Activated gamma-delta T cell treated with anti-CD3 and anti-CD28 coated beads, Interleukin-2, amount 50 U/mL, for 16 hours (primary cell): Measurements from ENCODE around the gene PLEKHD1.

Experiments used
- DNase-seq: peaks from one replicate; pipeline ENCODE4 v3.0.0-alpha.2; 2020; ENCODE audit warnings: low read depth

Gene PLEKHD1

DNA sequence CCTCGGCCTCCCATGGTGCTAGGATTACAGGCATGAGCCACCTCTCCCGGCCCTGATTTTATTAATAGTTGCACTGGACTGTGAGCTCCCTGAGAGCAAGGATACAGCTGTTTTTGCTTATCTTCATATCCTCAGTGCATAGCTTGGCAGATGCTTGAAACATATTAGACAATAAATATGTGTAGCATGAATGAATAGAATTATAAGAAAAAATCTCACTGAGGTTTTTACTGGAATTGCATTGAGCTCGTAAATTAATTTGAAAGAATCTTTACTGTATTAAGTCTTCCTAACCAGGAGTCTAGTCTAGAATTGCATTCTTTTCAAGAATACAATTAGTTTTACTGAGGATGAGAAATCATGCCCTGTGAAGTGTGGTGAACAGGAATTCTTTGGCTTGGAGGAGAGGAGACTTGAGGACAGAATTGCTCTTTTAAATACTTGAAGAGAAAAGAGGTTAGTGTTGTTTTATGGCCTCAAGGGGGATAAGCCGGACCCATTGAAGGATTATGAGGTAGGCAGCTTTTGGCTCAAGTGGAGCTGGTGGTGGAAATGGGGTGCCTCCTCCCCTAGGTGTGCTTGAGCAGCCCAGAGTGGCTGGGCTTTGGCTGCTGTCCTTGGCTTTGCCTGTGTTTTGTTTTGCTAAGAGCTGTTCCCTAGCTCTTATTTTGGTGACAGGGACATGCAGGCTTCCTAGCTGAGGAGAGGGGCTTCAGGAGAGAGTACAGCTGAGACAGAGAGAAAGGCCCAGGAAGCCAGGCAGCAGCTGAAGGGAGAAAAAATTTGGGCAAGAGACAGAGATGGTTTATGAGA lies 34.0 kb downstream of the PLEKHD1 start:
- no peak for DNase-seq

GRCh38 chr14:69519204-69520100 lies 34.9 kb downstream of the PLEKHD1 start:
- DNase-seq: no peak

DNA sequence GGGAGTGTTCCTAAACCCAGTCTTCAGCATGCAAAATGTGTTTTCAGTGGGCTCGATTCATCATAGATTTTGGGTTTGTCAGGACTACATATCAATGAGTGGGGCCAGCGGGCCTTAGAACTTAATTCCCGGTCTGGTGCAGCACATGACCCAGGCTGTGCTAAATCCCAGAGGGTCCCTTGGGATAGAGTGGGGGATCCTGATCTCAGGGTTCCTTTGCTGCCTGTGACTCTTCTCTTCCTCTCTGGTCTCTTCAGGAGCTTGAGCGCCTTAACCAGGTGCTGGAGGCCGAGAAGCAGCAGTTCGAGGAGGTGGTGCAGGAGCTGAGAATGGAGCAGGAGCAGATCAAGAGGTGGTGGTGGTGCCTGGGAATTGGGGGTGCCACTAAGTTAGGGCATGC lies 37.5 kb downstream of the PLEKHD1 start:
- DNase-seq: no peak

GRCh38 chr14:69525896-69526295 lies 41.4 kb downstream of the PLEKHD1 start:
- DNase-seq: no peak

DNA sequence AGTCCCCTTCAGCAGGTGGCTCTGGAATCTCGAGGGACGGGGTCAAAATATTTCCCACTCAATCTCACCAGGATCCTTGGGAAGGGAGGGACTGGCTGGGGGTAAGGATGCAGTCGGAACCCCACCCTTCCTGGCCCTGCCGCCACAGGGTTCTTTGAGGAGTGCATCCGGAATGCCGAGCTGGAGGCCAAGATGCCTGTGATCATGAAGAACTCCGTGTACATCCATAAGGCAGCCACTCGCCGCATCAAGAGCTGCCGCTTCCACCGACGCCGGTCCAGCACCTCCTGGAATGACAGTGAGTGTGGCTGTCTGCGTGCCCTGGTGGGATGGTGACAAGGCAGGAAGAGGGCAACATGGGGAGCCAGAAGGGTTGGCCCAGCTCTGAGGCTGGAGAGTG lies 43.1 kb downstream of the PLEKHD1 start:
- no peak for DNase-seq

- no peak for DNase-seq
These were observed 43.6 kb downstream of the PLEKHD1 start for GRCh38 chr14:69528143-69528542.

DNA sequence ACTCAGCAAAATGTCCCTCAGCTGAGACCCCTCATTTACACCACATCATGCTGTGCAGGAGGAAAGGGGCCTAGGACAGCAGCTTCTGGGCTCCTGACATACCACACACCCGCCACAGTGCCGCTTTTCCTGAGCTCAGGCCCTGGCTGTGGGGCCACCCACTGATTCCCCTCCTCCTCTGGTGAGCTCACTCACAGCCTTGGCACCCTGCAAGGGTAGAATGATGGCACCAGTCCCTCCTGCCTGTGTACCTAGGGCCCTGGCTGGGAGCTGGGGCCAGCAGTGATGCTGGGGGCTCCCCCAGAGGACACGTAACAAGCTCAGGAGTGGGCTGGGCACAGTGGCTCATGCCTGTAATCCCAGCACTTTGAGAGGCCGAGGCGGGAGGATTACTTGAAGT lies 44.4 kb downstream of the PLEKHD1 start:
- no peak for DNase-seq

GRCh38 chr14:69529563-69529962 lies 45.0 kb downstream of the PLEKHD1 start:
- DNase-seq: no peak

- DNase-seq: no peak
These were observed 45.6 kb downstream of the PLEKHD1 start for GRCh38 chr14:69530095-69530494.

DNA sequence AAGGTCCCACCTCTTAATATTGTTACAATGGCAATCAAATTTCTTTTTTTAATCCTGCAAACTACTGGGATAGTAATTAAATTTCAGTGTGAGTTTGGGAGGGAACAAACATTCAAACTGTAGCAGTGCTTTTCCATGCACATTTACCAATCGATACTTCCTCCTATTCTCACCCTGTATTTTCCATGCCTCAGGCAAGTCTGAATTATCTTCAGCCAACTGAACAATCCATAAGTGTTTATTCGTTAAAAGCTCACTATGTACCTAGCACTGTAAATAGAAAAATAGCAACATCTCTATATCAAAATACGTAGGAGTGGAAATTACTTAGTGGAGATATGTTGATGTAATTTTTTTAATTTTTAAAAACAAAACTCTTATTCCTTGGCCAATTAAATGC lies 46.6 kb downstream of the PLEKHD1 start:
- no peak for DNase-seq

DNA sequence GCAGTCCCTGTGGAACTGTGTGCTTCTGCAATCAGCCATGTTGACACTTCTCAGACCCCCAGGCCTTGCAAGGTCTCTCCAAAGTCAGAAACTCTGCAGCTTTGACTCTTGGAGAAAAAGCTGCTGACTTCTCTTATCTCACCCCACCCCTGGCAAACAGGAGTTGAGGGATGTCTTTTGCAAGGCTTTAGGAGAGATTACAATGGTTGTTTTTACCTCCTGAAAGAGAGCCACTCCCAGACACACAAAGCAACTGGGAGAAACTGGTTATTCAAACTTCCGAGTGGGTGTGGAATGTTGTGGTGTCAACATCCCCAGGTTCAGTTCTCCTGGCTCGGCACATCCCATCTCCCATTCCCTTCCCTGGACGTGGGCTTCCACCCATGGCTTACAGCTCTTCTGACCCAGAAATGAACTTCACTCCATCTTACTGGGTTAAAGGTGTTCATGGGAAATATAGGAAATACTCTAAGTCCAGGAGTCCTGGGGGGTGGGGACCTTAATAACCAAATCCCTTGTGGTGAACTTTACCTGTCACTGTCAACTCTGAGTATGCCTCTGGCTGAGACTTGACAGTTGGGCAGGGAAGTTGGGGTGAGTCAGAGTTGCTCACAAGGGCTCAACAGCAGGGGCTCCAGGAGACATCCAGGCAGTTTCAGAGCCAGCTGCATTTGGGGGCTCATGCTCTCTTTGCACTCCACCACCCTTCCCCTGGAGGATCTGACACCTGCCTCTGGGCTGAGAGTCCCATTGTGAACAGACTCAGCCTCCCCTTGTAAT lies 48.2 kb downstream of the PLEKHD1 start:
- DNase-seq: no peak

GRCh38 chr14:69535230-69535848 lies 50.8 kb downstream of the PLEKHD1 start:
- no peak for DNase-seq

GRCh38 chr14:69536971-69537370 lies 52.4 kb downstream of the PLEKHD1 start:
- DNase-seq: no peak

- DNase-seq: no peak
These were observed 53.4 kb downstream of the PLEKHD1 start for GRCh38 chr14:69537900-69538299.

GRCh38 chr14:69538766-69539165 lies 54.2 kb downstream of the PLEKHD1 start:
- DNase-seq: no peak

DNA sequence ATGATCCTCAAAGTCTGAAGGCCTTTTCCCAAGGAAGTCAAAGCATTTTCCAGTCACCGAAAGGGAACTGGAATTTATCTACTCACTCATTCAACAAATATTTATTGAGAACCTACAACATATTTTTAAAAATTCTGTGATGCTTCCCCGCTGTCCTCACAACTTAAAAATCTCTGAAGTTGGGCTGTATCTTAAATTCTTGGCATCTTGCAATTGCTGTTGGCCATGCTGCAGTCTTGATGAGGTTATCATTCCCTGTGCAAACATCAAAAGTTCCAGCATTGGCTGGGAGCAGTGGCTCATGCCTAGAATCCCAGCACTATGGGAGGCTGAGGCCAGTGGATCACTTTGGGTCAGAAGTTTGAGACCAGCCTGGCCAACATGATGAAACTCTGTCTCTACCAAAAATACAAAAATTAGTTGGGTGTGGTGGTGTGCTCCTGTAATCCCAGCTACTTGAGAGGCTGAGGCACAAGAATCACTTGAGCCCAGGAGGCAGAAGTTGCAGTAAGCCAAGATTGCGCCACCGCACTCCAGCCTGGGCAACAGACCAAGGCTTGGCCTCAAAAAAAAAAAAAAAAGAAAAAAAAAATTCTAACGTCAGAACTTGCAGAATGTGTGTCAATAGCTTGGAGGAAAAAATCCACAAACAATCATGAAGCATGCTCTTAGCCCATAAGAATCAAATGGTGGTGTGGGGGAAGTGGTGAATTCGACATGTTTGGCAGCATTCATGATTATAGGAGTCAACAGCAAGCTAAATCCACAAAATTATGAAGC lies 55.3 kb downstream of the PLEKHD1 start:
- no peak for DNase-seq

- DNase-seq: no peak
These were observed 56.3 kb downstream of the PLEKHD1 start for GRCh38 chr14:69540654-69541335.

- DNase-seq: no peak
These were observed 57.8 kb downstream of the PLEKHD1 start for GRCh38 chr14:69542311-69542710.

GRCh38 chr14:69543341-69544115 lies 59.0 kb downstream of the PLEKHD1 start:
- DNase-seq: no peak
